GM19351 (cell line): ENCODE results near the gene STK32B.

ENCODE experiments used
- ATAC-seq: cut with Tn5 transposase; IDR thresholded peaks from one replicate; pipeline ENCODE4 v1.9.1; 2021; ENCODE audit warnings: mild to moderate bottlenecking, moderate library complexity; ENCODE audit not compliant: unreplicated experiment

The STK32B gene

DNA sequence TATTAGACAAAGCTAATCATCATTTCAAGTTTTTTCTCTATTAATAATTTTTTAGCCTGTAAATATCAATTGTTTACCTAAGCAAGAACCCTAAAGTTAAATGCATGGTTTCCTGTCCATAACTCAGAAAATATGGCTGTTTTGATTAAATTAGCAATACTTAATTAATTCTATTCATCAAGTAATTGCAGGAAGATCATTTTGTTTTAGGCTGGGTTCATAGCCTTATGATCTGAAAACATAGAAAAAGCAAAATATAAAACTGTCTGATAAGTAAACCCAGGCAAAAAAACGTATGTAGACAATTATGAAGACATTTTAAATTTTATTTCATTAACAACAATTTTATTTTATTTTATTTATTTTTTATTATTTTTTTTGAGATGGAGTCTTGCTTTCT lies 438.0 kb downstream of the STK32B start:
- ATAC-seq, result no peak

- no peak for ATAC-seq
Measured at GRCh38 chr4:5497489-5497888, 446.2 kb downstream of the STK32B start.

- no peak for ATAC-seq
Measured at GRCh38 chr4:5500165-5500564, 448.9 kb downstream of the STK32B start.

- ATAC-seq, result no peak
Measured at GRCh38 chr4:5503336-5503936, 452.2 kb downstream of the STK32B start.

- no peak for ATAC-seq
Measured at GRCh38 chr4:5504486-5504885, 453.2 kb downstream of the STK32B start.

DNA sequence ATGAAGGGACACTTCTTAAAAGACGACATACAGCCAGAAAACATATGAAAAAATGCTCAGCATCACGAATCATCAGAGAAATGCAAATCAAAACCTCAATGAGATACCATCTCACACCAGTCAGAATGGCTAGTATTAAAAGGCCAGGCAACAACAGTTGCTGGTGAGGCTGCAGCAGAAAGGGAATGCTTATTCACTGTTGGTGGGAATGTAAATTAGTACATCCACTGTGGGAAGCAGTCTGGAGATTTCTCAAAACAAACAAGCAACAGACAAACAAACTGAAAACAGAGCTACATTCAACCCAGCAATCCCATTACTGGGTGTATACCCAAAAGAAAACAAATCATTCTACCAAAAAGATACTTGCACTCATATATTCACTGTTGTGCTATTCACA lies 459.2 kb downstream of the STK32B start:
- ATAC-seq, result no peak

DNA sequence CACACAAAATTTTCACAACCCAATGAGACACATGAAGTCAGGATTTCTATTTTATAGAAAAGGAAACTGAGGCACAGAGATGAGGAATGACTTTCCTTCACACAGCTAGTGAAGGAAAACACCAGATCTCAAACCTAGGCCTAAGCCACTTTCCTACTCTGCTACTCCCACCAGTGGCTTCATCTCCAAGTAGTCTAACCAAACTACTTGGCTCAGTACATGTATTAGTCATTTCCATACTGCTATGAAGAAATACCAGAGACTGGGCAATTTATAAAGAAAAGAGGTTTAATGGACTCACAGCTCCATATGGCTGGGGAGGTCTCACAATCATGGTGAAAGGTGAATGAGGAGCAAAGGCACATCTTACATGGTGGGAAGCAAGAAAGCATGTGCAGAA lies 460.5 kb downstream of the STK32B start:
- no peak for ATAC-seq

DNA sequence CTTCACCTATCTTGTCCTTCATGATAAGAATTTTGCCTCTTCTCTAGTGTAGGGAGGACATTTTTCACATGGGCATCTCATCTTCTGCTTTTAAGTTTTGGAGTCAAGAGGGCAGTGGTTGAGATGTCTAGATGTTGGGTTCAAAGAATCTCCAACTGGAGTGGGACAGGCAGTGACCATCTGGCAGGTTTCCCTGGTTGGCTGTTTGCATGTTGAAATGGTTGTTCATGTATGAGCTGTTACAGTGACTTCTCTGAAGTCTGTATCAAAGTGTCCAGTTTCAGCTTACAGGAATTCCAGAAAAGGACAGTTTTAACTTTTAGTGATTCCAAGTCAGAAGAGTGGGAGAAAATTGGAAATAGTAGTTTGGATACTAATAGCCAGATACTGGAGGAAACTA lies 464.4 kb downstream of the STK32B start:
- no peak for ATAC-seq

DNA sequence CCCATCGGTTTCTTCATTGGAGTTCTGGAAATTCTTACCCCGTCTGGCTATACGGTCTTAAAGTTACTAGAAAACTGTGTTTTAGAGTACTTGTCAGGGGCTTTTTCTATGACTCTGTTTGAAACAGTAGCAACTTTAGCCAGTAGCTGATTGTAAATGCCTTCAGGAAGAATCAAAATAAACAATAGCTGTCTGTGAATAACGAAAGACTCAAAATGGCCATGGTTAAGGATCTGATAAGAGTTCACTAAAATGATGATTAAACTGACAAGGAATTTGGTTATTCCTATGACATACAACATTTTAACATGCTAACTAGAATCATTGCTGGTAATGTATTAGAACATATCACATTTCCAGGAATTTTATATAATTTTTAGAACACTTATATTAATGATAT lies 466.1 kb downstream of the STK32B start:
- no peak for ATAC-seq

- ATAC-seq, result no peak
Measured at GRCh38 chr4:5524446-5525299, 473.4 kb downstream of the STK32B start.

- ATAC-seq, result no peak
Measured at GRCh38 chr4:5526080-5526846, 475.0 kb downstream of the STK32B start.

DNA sequence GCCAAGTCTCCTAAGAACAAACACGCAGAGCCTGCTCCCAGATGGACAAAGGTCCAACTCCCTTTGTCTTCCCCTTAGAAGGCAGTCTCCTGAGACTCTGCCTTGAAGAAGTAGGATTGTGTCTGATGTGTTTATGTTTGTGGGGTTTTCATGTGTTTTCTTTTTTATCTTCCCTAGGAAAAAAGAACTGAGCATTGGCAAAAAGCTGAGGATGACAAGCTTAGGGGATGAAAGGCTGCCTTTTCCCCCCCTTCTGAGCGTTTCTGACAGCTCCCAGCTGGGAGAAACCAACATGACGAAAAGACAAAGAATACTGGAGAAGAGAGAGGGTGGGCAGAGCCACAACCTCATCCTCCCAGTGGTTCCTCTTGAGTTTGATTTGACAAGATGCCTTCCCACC lies 475.9 kb downstream of the STK32B start:
- ATAC-seq, result no peak

DNA sequence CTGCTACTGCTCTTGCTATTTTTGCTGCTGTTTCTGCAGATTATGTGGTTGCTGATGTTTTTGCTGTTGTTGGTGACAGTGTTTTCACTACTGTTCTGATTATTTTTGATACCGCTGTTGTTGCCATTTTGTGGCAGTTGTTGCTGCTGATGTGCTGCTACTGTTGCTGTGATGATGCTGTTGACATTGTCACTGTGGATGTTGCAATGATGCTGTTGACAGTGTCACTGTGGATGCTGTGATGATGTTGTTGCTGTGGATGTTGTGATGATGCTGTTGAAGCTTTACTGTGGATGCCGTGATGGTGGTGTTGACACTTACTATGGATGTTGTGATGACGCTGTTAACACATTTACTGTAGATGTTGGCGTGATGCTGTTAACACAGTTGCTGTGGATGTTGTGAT lies 476.8 kb downstream of the STK32B start:
- ATAC-seq, result no peak

DNA sequence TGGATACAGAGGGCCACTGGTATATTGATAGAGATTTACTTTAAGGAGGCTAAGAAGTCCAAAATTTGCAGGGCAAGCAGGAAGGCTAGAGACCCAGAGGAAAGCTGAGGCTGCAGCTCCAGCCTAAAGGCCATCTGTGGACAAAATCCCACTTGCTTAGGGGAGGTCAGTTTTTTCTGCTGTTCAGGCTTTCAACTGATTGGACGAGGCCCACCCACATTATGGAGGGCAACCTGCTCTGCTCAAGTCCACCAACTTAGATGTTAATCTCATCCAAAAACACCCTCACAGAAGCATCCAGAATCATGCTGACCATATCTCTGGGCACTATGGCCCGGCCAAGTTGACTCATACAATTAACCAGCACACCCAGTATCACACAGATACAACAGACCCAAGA lies 480.8 kb downstream of the STK32B start:
- ATAC-seq, result no peak

DNA sequence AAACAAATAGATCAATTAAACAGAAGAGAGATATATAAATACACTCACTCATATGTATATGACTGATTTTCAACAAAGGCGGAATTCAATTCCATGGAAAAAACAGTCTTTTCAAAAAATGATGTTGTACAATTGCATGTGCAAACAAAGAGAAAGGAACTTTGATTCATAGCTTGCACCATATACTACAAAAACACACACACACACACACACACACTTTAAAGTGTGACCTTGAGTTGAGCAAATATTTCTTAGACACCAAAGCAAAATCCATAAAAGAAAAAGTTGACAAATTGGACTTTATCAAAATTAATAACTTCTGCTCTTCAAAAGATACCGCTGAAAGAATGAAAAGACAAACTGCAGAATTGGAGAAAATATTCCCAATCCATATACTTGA lies 488.3 kb downstream of the STK32B start:
- ATAC-seq, result no peak

- no peak for ATAC-seq
Measured at GRCh38 chr4:5541169-5541568, 489.9 kb downstream of the STK32B start.

DNA sequence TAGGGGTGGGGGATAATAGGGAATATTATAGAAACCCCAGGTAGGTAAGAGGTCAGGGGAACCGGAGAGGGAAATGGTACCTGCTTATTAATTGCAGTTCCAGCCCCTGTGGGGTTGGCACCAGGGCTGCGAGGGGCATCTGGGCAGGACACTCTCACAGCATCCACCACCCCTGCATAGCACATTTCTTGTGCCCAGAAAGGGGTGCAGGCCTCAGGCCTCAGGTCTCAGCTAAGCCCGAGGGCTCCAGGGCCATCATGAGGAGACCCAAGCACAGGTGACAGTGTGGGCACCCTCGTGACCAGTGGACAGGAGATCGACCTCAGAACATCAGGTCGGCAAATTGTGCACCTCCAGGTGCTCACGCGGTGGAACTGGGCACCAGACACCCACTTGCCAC lies 492.4 kb downstream of the STK32B start:
- ATAC-seq, result no peak

GRCh38 chr4:5544762-5545161 lies 493.5 kb downstream of the STK32B start:
- ATAC-seq, result no peak

DNA sequence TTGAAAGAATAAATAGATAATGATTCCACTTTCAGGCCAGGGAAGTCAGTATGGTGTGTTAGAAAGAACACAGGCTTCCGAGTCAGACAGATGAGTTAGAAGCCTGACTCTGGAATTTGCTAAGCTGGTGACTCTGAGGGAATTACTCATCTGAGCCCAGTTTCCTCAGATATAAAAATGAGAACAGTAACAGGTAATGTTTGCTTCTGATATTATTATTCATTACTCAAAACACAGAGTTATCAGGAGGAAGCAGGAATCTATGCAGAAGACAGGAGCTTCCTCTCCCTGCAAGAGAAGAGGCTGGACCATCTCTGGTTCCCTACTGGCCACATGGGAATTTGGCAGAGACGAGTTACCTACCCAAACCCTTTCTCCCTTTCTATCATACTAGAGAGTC lies 494.0 kb downstream of the STK32B start:
- no peak for ATAC-seq

DNA sequence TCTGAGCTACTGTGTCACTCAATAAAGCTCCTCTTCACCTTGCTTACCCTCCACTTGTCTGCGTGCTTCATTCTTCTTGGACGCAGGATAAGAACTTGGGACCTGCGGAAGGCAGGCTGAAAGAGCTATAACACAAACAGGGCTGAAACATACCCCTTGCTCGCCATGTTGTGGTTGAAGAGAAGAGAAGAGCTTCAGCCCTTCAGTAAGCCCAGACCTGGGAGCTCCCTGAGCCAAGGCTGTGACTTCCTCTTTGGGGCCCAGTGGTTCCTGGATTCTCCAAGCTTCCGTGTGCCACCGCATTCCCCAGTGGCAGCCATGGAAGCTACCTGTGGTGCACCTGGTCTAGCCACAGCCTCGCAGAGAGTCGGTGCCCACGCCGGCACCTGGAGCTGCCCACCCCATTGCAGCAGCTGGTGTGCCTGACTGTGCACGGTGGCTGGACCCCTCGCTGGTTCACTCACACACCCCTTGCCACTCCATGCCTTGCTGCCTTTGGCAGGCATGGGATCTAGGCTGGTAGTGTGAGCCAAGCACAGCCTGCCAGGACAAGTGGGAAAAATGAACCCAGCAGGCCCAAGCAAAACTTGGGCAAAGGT lies 496.5 kb downstream of the STK32B start:
- ATAC-seq, result no peak
